Measurements from ENCODE around the gene KIF2A.
"Not testable (repeated sequence)": the region's sequence is repeated elsewhere in the genome, so short reads cannot be mapped to it uniquely, and the experiment has no call there.

The KIF2A gene

GRCh38 chr5:62305715-62306322 lies at the start of gene KIF2A:
Gene KIF2A, plus strand, starts transcription at chr5:62306206. Its CDS starts 267 bp downstream, at chr5:62306473.
- FAIRE-seq: peak; percentile 46

GRCh38 chr5:62257020-62257367 lies 49.0 kb upstream of the KIF2A start:
- FAIRE-seq: no peak

GRCh38 chr5:62258654-62259053 lies 47.4 kb upstream of the KIF2A start:
- FAIRE-seq: no peak

GRCh38 chr5:62259699-62260250 lies 46.2 kb upstream of the KIF2A start:
- FAIRE-seq: no peak

- FAIRE-seq: no peak
Measured at GRCh38 chr5:62260513-62260912, 45.5 kb upstream of the KIF2A start.

GRCh38 chr5:62263401-62263800 lies 42.6 kb upstream of the KIF2A start:
- no peak for FAIRE-seq

- no peak for FAIRE-seq
Measured at GRCh38 chr5:62265648-62266112, 40.3 kb upstream of the KIF2A start.

- no peak for FAIRE-seq
Measured at GRCh38 chr5:62266573-62266972, 39.4 kb upstream of the KIF2A start.

- no peak for FAIRE-seq
Measured at GRCh38 chr5:62268234-62268633, 37.8 kb upstream of the KIF2A start.

- FAIRE-seq: no peak
Measured at GRCh38 chr5:62268792-62269191, 37.2 kb upstream of the KIF2A start.

- no peak for FAIRE-seq
Measured at GRCh38 chr5:62271370-62271769, 34.6 kb upstream of the KIF2A start.

GRCh38 chr5:62271870-62272269 lies 34.1 kb upstream of the KIF2A start:
- no peak for FAIRE-seq

- no peak for FAIRE-seq
Measured at GRCh38 chr5:62273687-62274086, 32.3 kb upstream of the KIF2A start.

GRCh38 chr5:62275581-62275980 lies 30.4 kb upstream of the KIF2A start:
- no peak for FAIRE-seq

GRCh38 chr5:62281411-62281810 lies 24.6 kb upstream of the KIF2A start:
- no peak for FAIRE-seq

- FAIRE-seq: no peak
Measured at GRCh38 chr5:62282064-62282463, 23.9 kb upstream of the KIF2A start.

GRCh38 chr5:62283005-62283404 lies 23.0 kb upstream of the KIF2A start:
- FAIRE-seq: no peak

- FAIRE-seq: no peak
Measured at GRCh38 chr5:62283861-62284260, 22.1 kb upstream of the KIF2A start.

- FAIRE-seq: no peak
Measured at GRCh38 chr5:62284946-62285891, 20.8 kb upstream of the KIF2A start.

- no peak for FAIRE-seq
Measured at GRCh38 chr5:62286834-62287233, 19.2 kb upstream of the KIF2A start.

- no peak for FAIRE-seq
Measured at GRCh38 chr5:62287237-62287636, 18.8 kb upstream of the KIF2A start.

- FAIRE-seq: no peak
Measured at GRCh38 chr5:62288118-62288517, 17.9 kb upstream of the KIF2A start.

GRCh38 chr5:62289813-62290212 lies 16.2 kb upstream of the KIF2A start:
- FAIRE-seq: no peak

GRCh38 chr5:62291829-62292228 lies 14.2 kb upstream of the KIF2A start:
- not testable (repeated sequence) for FAIRE-seq

Data from G401.6 (cell line).